Activated CD8-positive, alpha-beta memory T cell treated with anti-CD3 and anti-CD28 coated beads, Interleukin-2, amount 50 U/mL, for 48 hours (primary cell): ENCODE measurements around the gene NRN1.

ENCODE experiments used
- DNase-seq: peaks from one replicate; pipeline ENCODE4 v3.0.0-alpha.2; 2020

Gene NRN1

GRCh38 chr6:6002005-6002847 is 4.5 kb downstream of the NRN1 start:
- DNase-seq, result peak; percentile 56

- DNase-seq, result no peak
Measured at GRCh38 chr6:6001443-6001842, 5.3 kb downstream of the NRN1 start.

GRCh38 chr6:5999688-6000608 is 6.8 kb downstream of the NRN1 start:
- no peak for DNase-seq

GRCh38 chr6:5998711-5999687 is 7.7 kb downstream of the NRN1 start:
- DNase-seq, result peak; percentile 59

GRCh38 chr6:5998236-5998635 is 8.5 kb downstream of the NRN1 start:
- DNase-seq, result no peak

GRCh38 chr6:5997420-5997987 is 9.2 kb downstream of the NRN1 start:
- peak; percentile 60 for DNase-seq

- DNase-seq, result peak; percentile 65
Measured at GRCh38 chr6:5996714-5997419, 9.9 kb downstream of the NRN1 start.

GRCh38 chr6:5995949-5996713 is 10.6 kb downstream of the NRN1 start:
- no peak for DNase-seq

- no peak for DNase-seq
Measured at GRCh38 chr6:5995658-5995948, 11.1 kb downstream of the NRN1 start.

- no peak for DNase-seq
Measured at GRCh38 chr6:5994999-5995657, 11.6 kb downstream of the NRN1 start.

GRCh38 chr6:5994234-5994998 is 12.3 kb downstream of the NRN1 start:
- no peak for DNase-seq

GRCh38 chr6:5992551-5993225 is 14.0 kb downstream of the NRN1 start:
- no peak for DNase-seq

GRCh38 chr6:5990786-5991185 is 15.9 kb downstream of the NRN1 start:
- DNase-seq, result no peak

GRCh38 chr6:5989141-5989723 is 17.5 kb downstream of the NRN1 start:
- no peak for DNase-seq

GRCh38 chr6:5986861-5987260 is 19.9 kb downstream of the NRN1 start:
- no peak for DNase-seq

GRCh38 chr6:5984150-5985089 is 22.3 kb downstream of the NRN1 start:
- no peak for DNase-seq
